Stomach (tissue), 4 donors: ENCODE data around the gene PCGF3.
"Not testable (repeated sequence)": the region's sequence is repeated elsewhere in the genome, so short reads cannot be mapped to it uniquely, and the experiment has no call there.

Experiments
- EP300 ChIP-seq: sonication (generic); formaldehyde crosslinking; IDR thresholded peaks from one replicate; pipeline ENCODE4 v1.6.1; 2017; ENCODE audit warnings: antibody characterized with exemption
- POLR2A ChIP-seq, 4 donors: fragments of 450-650 bp; IDR thresholded peaks; one replicate each; pipeline ENCODE4 v1.6.1; 2016; ENCODE audit warnings: antibody characterized with exemption in 4 of 4, control low read depth in 2 of 4, mild to moderate bottlenecking in 1 of 4, moderate library complexity in 1 of 4
- POLR2AphosphoS5 ChIP-seq, 3 donors: sonication (generic); formaldehyde crosslinking; IDR thresholded peaks; one replicate each; pipeline ENCODE4 v1.6.1; 2016; ENCODE audit warnings: antibody characterized with exemption in 3 of 3
- TF ChIP-seq, protein P1 (sequence below), 7 experiments: fragments of 450-650 bp in 4 of 7; fragments of 200-600 bp in 3 of 7; sonication (generic) in 3 of 7; IDR thresholded peaks; one replicate each; pipeline ENCODE4 v1.5.1; 2016 to 2019; ENCODE audit warnings: antibody characterized with exemption in 7 of 7, control low read depth in 2 of 7, mild to moderate bottlenecking in 1 of 7

DNA sequence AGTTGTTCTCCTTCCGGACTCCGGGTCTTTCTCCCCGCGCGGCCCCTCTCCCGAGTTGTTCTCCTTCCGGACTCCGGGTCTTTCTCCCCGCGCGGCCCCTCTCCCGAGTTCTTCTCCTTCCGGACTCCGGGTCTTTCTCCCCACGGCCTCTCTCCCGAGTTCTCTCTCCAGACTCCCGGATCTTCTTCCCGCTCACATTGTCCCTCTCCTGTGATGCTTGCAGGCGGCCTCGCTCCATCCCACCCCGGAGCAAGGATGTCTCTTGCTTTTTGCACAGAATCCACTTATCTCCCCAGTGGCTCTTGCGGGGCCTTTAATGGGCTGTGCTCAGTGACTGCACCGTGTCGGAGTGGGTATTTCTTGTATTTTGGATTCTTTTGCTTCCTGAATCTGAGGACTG lies 54.2 kb downstream of the PCGF3 start:
- TF ChIP-seq, protein P1, sequence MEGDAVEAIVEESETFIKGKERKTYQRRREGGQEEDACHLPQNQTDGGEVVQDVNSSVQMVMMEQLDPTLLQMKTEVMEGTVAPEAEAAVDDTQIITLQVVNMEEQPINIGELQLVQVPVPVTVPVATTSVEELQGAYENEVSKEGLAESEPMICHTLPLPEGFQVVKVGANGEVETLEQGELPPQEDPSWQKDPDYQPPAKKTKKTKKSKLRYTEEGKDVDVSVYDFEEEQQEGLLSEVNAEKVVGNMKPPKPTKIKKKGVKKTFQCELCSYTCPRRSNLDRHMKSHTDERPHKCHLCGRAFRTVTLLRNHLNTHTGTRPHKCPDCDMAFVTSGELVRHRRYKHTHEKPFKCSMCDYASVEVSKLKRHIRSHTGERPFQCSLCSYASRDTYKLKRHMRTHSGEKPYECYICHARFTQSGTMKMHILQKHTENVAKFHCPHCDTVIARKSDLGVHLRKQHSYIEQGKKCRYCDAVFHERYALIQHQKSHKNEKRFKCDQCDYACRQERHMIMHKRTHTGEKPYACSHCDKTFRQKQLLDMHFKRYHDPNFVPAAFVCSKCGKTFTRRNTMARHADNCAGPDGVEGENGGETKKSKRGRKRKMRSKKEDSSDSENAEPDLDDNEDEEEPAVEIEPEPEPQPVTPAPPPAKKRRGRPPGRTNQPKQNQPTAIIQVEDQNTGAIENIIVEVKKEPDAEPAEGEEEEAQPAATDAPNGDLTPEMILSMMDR (IDR thresholded peaks at IDR 0.05): not testable (repeated sequence)
- TF ChIP-seq POLR2A (IDR thresholded peaks at IDR 0.05); EP300; POLR2AphosphoS5 (IDR thresholded peaks at IDR 0.05): not testable (repeated sequence)
